Urinary bladder (tissue), 4 donors: ENCODE data around the gene MAPK8. TPM values are rescaled to one million over a fixed set of nuclear protein-coding genes. Genes with fewer than 3 reads are reported as not detected.
"Not testable (repeated sequence)": the region's sequence is repeated elsewhere in the genome, so short reads cannot be mapped to it uniquely, and the experiment has no call there.

Experiments used
- DNase-seq: peaks from one replicate; pipeline ENCODE4 v3.0.0-alpha.2; 2015; ENCODE audit errors: extremely low spot score
- H3K27ac ChIP-seq: one replicate; pipeline ENCODE4 v1.5.1; 2013; ENCODE audit warnings: low read depth, mild to moderate bottlenecking, moderate library complexity
- H3K36me3 ChIP-seq: one replicate; pipeline ENCODE4 v1.6.1; 2013; ENCODE audit warnings: mild to moderate bottlenecking, moderate library complexity; ENCODE audit not compliant: insufficient read depth
- H3K4me1 ChIP-seq: one replicate; pipeline ENCODE4 v1.6.1; 2013; ENCODE audit warnings: mild to moderate bottlenecking, moderate library complexity; ENCODE audit not compliant: insufficient read depth
- H3K4me3 ChIP-seq: one replicate; pipeline ENCODE4 v1.5.1; 2013; ENCODE audit warnings: low read depth, low read length
- WGBS: extraction: QIAGEN DNeasy Blood & Tissue Kit; methylation state at CpG from one replicate; pipeline ENCODE4 v1.1.7; 2013; 5-methylcytosine and 5-hydroxymethylcytosine counted together
- polyA plus RNA-seq: library from polyadenylated mRNA; stranded (reverse); fragments of 200-250 nt; gene quantifications from one replicate; pipeline ENCODE4 v1.2.3, GENCODE V29; 2013
- total RNA-seq: library from RNA; depleted of rRNA; stranded (reverse); fragments of >200 nt; gene quantifications from one replicate; pipeline ENCODE4 v1.2.3, GENCODE V29; 2014
- donor health status: healthy with polysubstance abuse.
- donor health status: healthy.

The MAPK8 gene
- total and polyA plus RNA-seq, 2 donors: 23.1 to 151 TPM

DNA sequence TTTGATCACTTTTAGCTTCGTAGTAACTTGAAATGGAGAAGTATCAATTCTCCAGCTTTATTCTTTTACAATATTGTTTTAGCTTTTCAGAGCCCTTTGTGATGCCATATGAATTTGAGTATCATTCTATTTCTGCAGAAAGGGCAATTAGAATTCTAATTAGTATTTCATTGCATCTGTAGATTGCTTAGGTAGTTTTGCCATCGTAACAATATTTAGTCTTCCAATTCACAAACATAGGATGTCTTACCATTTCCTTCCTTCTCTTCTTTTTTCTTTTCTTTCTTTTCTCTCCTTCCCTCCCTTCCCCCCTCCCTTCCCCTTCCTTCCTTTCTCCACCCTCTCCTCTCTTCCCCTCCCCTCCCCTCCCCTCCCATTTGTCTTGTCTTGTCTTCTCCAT, 105.0 kb downstream of the MAPK8 start:
- WGBS: over 99% methylated on average over 2 of the region's 2 CpGs

DNA sequence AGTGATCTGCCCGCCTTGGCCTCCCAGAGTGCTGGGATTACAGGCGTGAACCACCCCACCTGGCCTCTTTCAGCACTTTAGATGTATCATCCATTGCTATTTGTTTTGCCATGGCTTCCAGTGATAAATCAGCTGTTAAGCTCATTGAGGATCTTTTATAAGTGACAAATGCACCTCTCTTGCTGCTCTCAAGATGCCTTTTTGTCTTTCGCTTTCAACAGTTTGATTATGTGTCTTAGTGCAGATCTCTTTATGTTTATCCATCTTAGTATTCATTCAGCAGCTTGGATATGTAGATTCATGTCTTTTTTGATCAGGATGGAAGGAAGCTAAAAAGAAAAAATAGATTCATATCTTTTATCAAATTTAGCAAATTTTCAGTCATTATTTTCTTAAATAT, 105.6 kb downstream of the MAPK8 start:
- DNase-seq: no peak
- 98% methylated on average over 3 of the region's 3 CpGs for WGBS

More for the DNA sequence above, 105.0 kb downstream of the MAPK8 start:
- no peak for DNase-seq
- H3K4me1 ChIP-seq: no peaks in the 10 kb centered on the region
- H3K27ac ChIP-seq: no peak overlapping the region
- H3K36me3 ChIP-seq: peaks cover 3% of the 10 kb centered on the region
- H3K4me3 ChIP-seq: no peak overlapping the region

DNA sequence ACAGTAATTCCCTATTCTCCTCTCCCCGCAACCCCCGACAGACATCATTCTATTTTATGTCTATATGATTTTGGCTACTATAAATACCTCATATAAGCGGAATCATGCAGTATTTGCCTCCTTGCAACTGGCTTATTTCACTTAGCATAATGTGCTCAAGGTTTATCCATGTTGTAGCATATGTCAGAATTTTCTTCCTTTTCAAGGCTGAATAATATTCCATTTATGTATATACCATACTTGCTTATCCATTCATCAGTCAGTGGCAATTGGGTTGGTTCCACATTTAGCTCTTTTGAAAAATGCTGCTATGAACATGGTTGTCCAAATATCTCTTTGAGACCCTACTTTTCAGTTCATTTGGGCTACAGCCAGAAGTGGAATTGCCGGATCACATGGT, 106.5 kb downstream of the MAPK8 start:
- H3K27ac ChIP-seq: no peak overlapping the region
- 98% methylated on average over 4 of the region's 4 CpGs for WGBS
- no peak overlapping the region for H3K4me3 ChIP-seq
- peaks cover 3% of the 10 kb centered on the region for H3K36me3 ChIP-seq
- H3K4me1 ChIP-seq: no peaks in the 10 kb centered on the region
- no peak for DNase-seq

More for the DNA sequence above, 105.6 kb downstream of the MAPK8 start:
- H3K4me1 ChIP-seq: no peaks in the 10 kb centered on the region
- H3K36me3 ChIP-seq: peaks cover 3% of the 10 kb centered on the region
- no peak overlapping the region for H3K4me3 ChIP-seq
- no peak overlapping the region for H3K27ac ChIP-seq

DNA sequence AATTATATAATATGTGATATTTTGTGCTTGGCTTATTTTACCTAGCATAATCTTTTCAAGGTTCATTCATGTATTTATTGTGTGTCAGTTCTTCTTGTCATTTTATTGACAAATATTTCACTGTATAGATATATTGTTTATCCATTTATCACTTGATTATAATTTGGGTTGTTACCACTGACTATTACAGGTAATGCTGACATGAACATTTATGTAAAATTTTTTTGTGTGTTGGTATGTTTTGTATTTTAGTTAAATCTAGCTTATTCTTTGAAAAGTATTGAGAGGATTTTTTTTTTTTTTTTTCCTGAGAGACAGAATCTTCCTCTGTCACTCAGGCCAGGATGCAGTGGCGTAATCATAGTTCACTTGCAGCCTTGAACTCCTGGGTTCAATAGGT, 107.7 kb downstream of the MAPK8 start:
- WGBS: 100% methylated on average over 1 of the region's 1 CpG
- no peak overlapping the region for H3K27ac ChIP-seq
- peaks cover 2% of the 10 kb centered on the region for H3K36me3 ChIP-seq
- no peaks in the 10 kb centered on the region for H3K4me1 ChIP-seq
- DNase-seq: no peak
- H3K4me3 ChIP-seq: no peak overlapping the region

DNA sequence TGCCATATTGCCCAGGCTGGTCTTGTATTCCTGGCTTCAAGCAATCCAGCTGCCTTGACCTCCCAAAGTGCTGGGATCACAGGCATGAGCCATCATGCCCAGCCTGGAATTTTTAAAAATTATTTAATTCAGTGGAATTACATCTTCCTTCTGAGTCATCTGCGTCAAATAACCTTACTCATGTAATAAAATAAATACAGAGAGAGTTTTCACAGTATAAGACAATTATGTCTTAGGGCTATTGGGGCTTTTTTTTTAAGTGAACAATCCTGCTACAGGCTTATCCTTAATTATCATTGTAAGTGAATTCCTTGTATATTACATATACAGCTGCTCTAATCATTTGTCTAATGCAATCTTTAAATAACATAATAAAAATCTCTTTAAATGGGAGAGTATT, 108.3 kb downstream of the MAPK8 start:
- H3K4me1 ChIP-seq: no peaks in the 10 kb centered on the region
- 94% methylated on average over 1 of the region's 1 CpG for WGBS
- DNase-seq: no peak
- no peak overlapping the region for H3K4me3 ChIP-seq
- H3K36me3 ChIP-seq: peaks cover 2% of the 10 kb centered on the region
- H3K27ac ChIP-seq: no peak overlapping the region

DNA sequence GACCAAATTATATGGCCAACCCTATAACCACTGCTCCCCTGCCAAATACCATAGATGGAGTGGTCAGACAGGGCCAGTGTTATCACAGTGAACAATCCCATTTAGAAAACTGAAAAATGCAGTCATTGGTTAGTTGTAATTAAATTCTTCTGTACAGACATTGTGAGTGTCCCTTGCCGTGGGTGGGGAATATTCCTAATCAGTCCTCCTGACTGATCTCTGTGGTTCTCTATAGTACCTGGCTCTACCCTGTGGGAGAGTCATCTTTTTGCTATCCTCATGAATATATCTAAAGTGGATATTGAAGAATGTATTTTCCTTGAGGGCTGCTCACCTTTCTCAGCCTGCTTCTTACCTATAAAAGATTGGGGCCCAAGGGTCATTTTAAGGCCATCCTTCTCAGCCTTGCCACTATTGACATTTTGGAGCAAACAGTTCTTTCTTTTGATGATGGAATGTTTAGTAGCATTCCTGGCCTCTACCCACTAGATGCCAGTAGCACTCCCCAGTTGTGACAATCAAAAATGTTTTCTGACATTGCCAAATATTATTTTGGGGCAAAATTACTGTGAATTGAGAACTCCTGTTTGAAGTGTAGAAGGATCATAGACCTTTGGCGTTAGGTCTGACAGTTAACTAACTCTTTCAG, 110.2 kb downstream of the MAPK8 start:
- no peak for DNase-seq
- H3K27ac ChIP-seq: no peak overlapping the region
- H3K4me3 ChIP-seq: no peak overlapping the region
- peaks cover 2% of the 10 kb centered on the region for H3K36me3 ChIP-seq
- H3K4me1 ChIP-seq: no peaks in the 10 kb centered on the region
- 89% methylated on average over 2 of the region's 2 CpGs for WGBS

DNA sequence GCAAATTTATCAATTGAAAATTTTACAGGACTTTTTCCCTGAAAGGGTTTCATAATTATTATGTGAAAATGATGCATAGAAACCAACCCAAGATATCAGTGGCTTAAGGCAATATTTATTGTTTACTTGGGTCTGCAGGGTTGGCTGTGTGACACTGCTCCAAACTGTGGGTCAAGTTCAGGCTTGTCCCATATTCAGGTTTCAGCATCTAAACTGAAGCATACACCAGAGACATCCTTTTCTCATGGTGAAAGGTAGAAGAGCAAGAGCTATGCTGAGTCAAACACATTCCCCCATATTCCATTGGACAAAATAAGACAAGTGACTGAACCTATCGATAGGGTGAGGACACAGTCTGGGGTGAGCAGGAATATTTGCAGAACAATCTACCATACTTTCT, 110.9 kb downstream of the MAPK8 start:
- Histone ChIP-seq H3K36me3 (peaks cover 2% of the 10 kb centered on the region), H3K4me1 (no peaks in the 10 kb centered on the region), H3K27ac (no peak overlapping the region), H3K4me3 (no peak overlapping the region)
- 87% methylated on average over 1 of the region's 1 CpG for WGBS
- no peak for DNase-seq

DNA sequence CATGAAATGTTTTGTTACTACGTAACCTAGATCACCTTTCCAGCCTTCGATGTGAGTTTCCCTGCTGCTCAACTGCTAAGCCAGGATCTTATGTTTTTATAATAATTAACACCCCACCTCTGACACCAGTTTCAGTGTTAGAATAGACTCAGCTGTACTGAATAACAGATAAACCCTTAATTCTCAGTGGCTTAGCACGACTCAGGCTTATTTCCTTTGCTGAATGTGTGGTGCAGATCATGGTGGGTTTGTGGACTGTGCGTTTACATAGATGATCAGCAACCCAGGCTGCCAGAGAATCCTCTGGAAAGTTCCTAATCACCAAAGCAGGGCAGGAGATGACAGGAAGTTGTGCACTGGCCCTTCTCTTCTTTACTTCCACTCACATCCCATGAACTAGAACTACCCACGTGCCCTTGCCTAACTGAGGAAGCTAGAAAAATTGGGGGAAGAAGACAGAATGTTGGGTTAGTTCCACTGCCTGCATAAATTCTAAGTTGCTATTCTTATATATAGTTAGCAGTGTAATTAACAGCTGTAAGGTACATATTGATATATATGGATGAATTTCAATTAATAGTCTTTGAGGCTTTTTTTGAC, 111.8 kb downstream of the MAPK8 start:
- no peaks in the 10 kb centered on the region for H3K36me3 ChIP-seq
- H3K4me3 ChIP-seq: no peak overlapping the region
- 86% methylated on average over 5 of the region's 5 CpGs for WGBS
- no peak for DNase-seq
- H3K27ac ChIP-seq: no peak overlapping the region
- no peaks in the 10 kb centered on the region for H3K4me1 ChIP-seq

DNA sequence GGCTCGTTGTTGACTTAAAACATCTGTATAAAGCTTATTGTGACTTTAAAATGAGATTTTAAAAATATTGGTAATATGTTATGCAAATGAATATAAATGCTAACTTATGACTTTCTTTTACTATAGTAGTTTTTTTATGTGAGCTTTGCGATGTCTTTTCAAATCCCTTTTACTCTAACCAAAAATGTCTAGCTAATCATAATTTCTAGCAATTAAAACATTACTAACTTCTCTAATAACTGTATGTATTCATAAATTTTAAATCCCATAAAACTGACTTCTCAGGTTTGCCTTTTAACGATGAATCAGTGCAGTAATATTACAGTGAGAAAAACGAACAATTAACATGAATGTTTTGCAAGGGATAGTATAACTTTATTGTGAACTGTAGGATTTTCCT, 113.2 kb downstream of the MAPK8 start:
- Histone ChIP-seq H3K4me1 (no peaks in the 10 kb centered on the region), H3K27ac (no peak overlapping the region), H3K4me3 (no peak overlapping the region), H3K36me3 (no peaks in the 10 kb centered on the region)
- no peak for DNase-seq
- 96% methylated on average over 4 of the region's 4 CpGs for WGBS

DNA sequence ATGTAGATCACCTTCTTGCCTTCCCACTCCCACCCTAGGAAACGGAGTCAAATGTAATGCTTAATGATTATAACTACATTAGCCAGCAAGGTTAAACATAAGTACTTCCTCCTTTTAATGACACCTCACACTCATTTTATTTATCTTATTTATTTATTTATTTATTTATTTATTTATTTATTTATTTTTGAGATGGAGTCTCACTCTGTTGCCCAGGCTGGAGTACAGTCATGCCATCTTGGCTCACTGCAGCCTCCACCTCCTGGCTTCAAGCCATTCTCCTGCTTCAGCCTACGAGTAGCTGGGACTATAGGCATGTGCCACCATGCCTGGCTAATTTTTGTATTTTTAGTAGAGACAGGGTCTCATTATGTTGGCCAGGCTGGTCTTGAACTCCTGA, 115.4 kb downstream of the MAPK8 start:
- not testable (repeated sequence) for H3K36me3 ChIP-seq, H3K4me1 ChIP-seq, H3K27ac ChIP-seq, H3K4me3 ChIP-seq, DNase-seq
- WGBS: 93% methylated on average over 2 of the region's 2 CpGs

DNA sequence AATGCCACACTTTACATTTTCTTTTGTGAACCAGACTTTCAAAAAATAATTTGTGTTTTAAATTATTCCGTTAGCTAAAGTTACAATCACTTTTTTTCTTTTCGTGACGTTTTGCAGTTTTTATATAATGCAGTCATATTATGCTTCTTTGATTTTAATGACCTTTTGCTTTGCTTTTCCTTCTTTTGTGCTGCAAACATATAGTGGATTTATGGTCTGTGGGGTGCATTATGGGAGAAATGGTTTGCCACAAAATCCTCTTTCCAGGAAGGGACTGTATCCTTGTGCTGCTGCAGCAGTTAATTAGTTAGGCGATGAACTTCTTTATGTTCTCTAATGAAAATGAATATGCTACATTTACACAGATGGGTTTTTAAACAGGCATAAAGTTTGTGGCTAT, 117.4 kb downstream of the MAPK8 start:
- Histone ChIP-seq H3K27ac (no peak overlapping the region), H3K36me3 (no peaks in the 10 kb centered on the region), H3K4me1 (no peaks in the 10 kb centered on the region), H3K4me3 (no peak overlapping the region)
- no peak for DNase-seq
- WGBS: 90% methylated on average over 4 of the region's 4 CpGs

DNA sequence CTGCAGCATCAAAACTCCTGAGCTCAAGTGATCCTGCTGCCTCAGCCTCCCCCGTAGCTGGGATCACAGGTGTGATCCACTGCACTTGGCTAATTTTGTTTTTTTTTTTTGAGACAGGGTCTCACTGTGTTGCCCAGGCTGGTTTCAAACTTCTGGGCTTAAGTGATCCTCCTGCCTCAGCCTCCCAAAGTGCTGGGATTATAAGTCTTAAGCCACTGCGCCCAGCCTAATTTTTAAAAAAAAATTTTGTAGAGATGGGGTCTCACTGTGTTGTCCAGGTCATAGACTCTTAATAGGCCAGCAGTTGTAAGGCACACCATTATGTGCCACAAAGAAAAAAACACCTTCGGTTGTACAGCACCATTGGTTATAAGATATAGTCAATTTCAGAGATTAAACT, 122.4 kb downstream of the MAPK8 start:
- H3K4me1 ChIP-seq: no peaks in the 10 kb centered on the region
- WGBS: 99% methylated on average over 3 of the region's 3 CpGs
- H3K27ac ChIP-seq: no peak overlapping the region
- H3K36me3 ChIP-seq: peaks cover 4% of the 10 kb centered on the region
- no peak overlapping the region for H3K4me3 ChIP-seq
- DNase-seq: no peak

DNA sequence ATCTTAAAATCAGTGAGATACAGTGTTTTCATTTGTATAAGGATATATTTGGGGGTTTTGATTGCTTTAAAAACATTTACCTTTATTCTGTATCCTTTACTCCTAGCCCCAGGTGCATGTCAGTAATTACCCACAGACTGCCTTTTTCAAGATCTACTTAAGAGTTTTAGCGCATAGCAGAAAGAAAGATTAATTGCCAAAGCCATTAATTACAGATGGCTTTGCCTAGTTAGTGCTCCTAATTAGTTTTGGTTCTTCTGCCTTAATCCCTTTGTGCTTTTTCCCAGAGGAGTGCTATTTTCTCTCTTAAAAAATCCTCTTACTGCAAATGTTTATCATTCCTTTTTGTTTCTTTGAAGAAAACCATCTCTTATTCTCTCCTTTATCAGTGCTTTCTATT, 122.8 kb downstream of the MAPK8 start:
- H3K36me3 ChIP-seq: peaks cover 4% of the 10 kb centered on the region
- WGBS: 99% methylated on average over 1 of the region's 1 CpG

DNA sequence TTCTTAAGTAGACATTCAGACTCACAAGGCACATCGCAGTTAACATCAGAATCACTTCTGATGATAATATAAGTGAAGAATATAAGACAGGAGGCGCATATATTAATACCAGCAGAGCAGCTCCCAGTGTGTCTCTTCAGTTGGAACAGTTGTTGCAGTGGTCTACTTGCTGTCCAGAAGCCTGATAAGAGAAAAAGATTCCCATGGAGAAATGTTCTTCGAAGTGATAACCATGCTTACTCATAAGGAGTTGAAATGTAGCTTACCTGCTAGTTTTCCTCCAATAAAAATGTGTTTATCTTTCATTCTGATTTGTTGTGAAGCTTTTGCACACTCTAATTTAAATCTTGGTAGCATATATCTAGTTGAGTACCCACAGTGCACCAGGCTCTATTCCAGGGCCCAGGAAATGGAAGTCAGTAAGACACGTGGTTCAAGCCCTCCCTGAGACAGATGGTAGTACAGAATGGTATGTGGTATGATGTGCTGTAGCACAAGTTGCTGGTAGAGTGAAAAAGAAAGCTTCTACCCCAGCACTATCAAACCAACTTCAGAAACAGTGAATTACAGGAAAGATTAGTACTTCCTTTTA, 124.0 kb downstream of the MAPK8 start:
- H3K4me1 ChIP-seq: no peaks in the 10 kb centered on the region
- WGBS: 91% methylated on average over 4 of the region's 4 CpGs
- peaks cover 4% of the 10 kb centered on the region for H3K36me3 ChIP-seq
- no peak for DNase-seq
- no peak overlapping the region for H3K4me3 ChIP-seq
- H3K27ac ChIP-seq: no peak overlapping the region

More for the DNA sequence above, 122.8 kb downstream of the MAPK8 start:
- DNase-seq: no peak
- H3K4me3 ChIP-seq: no peak overlapping the region
- no peaks in the 10 kb centered on the region for H3K4me1 ChIP-seq
- H3K27ac ChIP-seq: no peak overlapping the region
